ENCODE data around the gene MSMO1. TPM values are rescaled to one million over a fixed set of nuclear protein-coding genes. Genes with fewer than 3 reads are reported as not detected.

MSMO1 gene
- total RNA-seq, 1 donor from 2014 or later: 62.0 TPM

DNA sequence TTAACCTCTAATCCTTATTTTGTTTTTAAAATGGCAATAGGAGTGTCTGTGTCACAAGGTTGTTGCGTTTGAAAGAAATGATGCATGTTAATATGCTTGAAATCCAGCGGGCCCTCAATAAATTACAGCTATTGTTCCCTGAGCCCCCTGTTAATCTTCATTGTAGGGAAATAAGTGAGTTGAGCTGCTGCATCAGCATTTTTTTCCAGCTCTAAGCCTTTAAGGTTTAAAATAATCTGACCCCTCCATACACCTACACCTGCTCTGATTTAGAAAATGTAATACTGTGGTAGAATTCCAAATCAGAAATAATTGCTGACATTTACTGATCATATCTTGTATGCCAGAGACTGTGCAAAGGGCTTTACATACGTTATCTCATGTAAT lies 2.6 kb upstream of the MSMO1 start:
- no peak for TF ChIP-seq CTCF (conservative IDR thresholded peaks at IDR 0.05)
- Mint-ChIP-seq H3K36me3 (no peaks in the 10 kb centered on the region), H3K4me3 (no peak overlapping the region), H3K9me3 (peaks cover 9% of the 10 kb centered on the region), H3K4me1 (ENCODE audit: unreplicated experiment) (peaks cover 11% of the 10 kb centered on the region), H3K27ac (no peak overlapping the region), H3K27me3 (no peaks in the 10 kb centered on the region)
- DNase-seq (ENCODE audit: extremely low spot score, unreplicated experiment): no peak

GRCh38 chr4:165325732-165326512 lies 1.5 kb upstream of the MSMO1 start:
- no peak overlapping the region for H3K4me3 Mint-ChIP-seq
- H3K4me1 Mint-ChIP-seq (ENCODE audit: unreplicated experiment): peaks cover 18% of the 10 kb centered on the region

GRCh38 chr4:165326831-165327210 lies 648 bp upstream of the MSMO1 start:
- peaks cover 14% of the 10 kb centered on the region for H3K36me3 Mint-ChIP-seq
- peaks cover 27% of the 10 kb centered on the region for H3K4me1 Mint-ChIP-seq (ENCODE audit: unreplicated experiment)
- H3K27me3 Mint-ChIP-seq: no peaks in the 10 kb centered on the region
- no peak overlapping the region for H3K4me3 Mint-ChIP-seq
- no peak for TF ChIP-seq CTCF (conservative IDR thresholded peaks at IDR 0.05)
- no peak for DNase-seq (ENCODE audit: extremely low spot score, unreplicated experiment)
- H3K27ac Mint-ChIP-seq: no peak overlapping the region
- peaks cover 9% of the 10 kb centered on the region for H3K9me3 Mint-ChIP-seq

More at GRCh38 chr4:165325732-165326512, 1.5 kb upstream of the MSMO1 start:
- Mint-ChIP-seq H3K27ac (no peak overlapping the region), H3K27me3 (no peaks in the 10 kb centered on the region), H3K9me3 (peaks cover 9% of the 10 kb centered on the region), H3K36me3 (peaks cover 7% of the 10 kb centered on the region)
- no peak for DNase-seq (ENCODE audit: extremely low spot score, unreplicated experiment)
- TF ChIP-seq CTCF (conservative IDR thresholded peaks at IDR 0.05): no peak

- peaks cover 37% of the 10 kb centered on the region for H3K4me1 Mint-ChIP-seq (ENCODE audit: unreplicated experiment)
- peaks cover 9% of the 10 kb centered on the region for H3K9me3 Mint-ChIP-seq
- no peak for TF ChIP-seq CTCF (conservative IDR thresholded peaks at IDR 0.05)
- no peaks in the 10 kb centered on the region for H3K27me3 Mint-ChIP-seq
- H3K36me3 Mint-ChIP-seq: peaks cover 24% of the 10 kb centered on the region
- no peak for DNase-seq (ENCODE audit: extremely low spot score, unreplicated experiment)
- H3K4me3 Mint-ChIP-seq: no peak overlapping the region
- H3K27ac Mint-ChIP-seq: no peak overlapping the region
Measured at GRCh38 chr4:165328101-165328425, 594 bp downstream of the MSMO1 start.

GRCh38 chr4:165328708-165329107 lies 1.2 kb downstream of the MSMO1 start:
- Mint-ChIP-seq H3K9me3 (peaks cover 9% of the 10 kb centered on the region), H3K4me3 (no peak overlapping the region), H3K36me3 (peaks cover 24% of the 10 kb centered on the region), H3K27me3 (no peaks in the 10 kb centered on the region), H3K27ac (no peak overlapping the region), H3K4me1 (ENCODE audit: unreplicated experiment) (peaks cover 37% of the 10 kb centered on the region)
- no peak for DNase-seq (ENCODE audit: extremely low spot score, unreplicated experiment)
- TF ChIP-seq CTCF (conservative IDR thresholded peaks at IDR 0.05): no peak

Measured in type B pancreatic cell (in vitro differentiated cells).